ENCODE data around the gene BCL2L2.

- TF ChIP-seq EP300 (IDR thresholded peaks at IDR 0.05) (no peak), CTCF (IDR thresholded peaks at IDR 0.05) (no peak)
Measured at GRCh38 chr14:23301969-23302289, 4.7 kb upstream of the BCL2L2 start.
